Skin epidermis (tissue), 12 donors: ENCODE results near the gene GJA3.

Source experiments
- H3K27ac ChIP-seq, 21 experiments: fragments of 200-600 bp; sonication (generic) in 11 of 21; one replicate each; pipeline ENCODE4 v1.5.0; 2020; ENCODE audit warnings: mild to moderate bottlenecking in 3 of 21, inconsistent platforms in 2 of 21, moderate library complexity in 2 of 21
- H3K4me3 ChIP-seq, 7 experiments: fragments of 200-600 bp; sonication (generic) in 2 of 7; one replicate each; pipeline ENCODE4 v1.5.0; 2020; ENCODE audit warnings: inconsistent platforms in 2 of 7, mild to moderate bottlenecking in 2 of 7, moderate library complexity in 1 of 7

GJA3 gene

DNA sequence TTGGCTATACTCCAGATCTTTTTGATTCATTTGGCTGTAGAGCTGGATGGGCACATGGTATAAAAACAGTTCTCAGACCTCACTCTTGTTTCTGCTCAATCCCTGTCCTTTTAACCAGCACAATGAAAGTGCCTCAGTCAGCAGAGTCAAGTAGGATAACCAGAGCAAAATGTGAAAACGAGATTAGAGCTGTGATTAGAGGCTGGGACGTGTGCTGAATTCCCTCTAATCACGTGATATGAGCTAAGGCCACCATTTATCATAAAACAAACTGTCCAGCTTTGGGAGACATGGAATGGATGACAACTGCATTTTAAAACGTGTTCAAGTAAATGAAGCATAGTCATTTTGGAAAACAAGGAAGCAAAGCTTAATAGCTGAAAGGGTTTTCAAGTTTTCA lies 54.1 kb downstream of the GJA3 start:
- H3K4me3 ChIP-seq, result no peak overlapping the region
- H3K27ac ChIP-seq, result no peak overlapping the region

GRCh38 chr13:20105161-20105689 lies 55.6 kb downstream of the GJA3 start:
- Histone ChIP-seq H3K27ac (no peak overlapping the region), H3K4me3 (no peak overlapping the region)

DNA sequence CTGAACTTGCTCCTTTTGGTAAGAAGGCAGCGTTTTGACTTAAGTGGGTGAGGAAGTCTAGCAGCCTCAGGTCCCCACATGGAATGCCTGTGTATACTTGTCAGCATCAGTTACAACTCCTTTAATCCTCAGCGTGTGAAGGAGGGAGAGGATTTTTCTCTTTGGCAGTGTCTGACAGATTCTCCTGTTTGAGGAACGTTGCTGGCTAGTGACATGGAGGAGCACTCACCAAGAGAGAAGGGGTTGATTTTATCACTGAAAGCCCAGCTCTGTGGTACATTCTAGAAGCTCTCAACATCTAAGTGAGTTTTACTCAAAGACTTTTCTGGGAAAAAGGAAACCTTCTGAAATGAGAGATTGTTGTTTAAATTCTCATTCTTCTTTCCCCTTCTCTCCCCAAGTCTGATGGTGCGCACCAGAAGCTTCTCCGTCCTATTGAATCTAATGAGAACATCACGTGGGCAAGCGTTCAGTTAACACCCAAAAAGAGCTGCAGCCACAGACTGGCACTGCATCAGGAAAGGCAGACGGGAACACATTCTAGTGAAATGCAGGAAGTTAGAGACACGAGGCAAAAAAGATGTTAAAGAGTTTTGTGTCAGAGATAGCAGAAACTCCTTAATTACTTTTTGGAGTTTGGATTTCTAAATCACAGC lies 58.2 kb downstream of the GJA3 start:
- H3K4me3 ChIP-seq, result no peak overlapping the region
- no peak overlapping the region for H3K27ac ChIP-seq

DNA sequence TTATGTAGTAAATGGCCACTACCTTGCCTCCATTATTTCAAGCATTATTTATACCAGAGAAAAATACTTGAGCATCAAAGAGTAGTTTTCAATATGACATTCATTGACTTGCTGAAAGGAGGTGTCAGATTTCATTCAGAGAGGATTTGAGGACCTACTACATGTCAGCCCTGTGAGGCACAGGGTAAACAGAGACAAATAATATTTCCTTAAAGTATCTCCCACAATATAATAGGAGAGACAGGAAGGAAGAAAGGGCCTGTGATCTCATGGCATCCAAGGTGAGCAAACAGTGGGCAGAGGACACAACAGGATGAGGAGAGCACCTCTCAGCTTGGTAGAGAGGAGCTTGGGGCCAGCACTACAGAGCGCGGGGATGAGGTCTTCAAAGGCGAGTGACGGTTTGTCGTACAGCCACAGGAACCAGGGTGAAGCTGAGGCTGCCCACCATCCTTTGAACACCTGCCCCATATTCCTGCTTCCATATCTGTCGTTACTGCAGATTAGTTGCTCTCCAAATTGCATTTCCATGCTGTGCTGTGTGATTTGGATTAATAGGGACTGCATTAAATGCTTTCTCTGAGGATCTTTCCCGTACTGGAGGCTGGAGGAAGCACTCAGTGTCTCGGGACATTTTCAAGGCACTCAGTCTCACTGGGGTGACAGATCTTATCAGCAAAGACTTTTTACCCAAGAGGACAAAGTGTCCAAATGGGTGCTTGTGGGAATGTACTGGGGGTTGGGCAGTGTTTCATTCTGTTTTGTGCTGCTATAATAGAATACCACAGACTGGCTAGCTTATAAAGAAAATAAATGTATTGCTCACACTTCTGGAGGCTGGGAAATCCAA lies 59.2 kb downstream of the GJA3 start:
- Histone ChIP-seq H3K4me3 (no peak overlapping the region), H3K27ac (no peak overlapping the region)

GRCh38 chr13:20099319-20099718 lies 61.5 kb downstream of the GJA3 start:
- Histone ChIP-seq H3K4me3 (no peak overlapping the region), H3K27ac (no peak overlapping the region)

DNA sequence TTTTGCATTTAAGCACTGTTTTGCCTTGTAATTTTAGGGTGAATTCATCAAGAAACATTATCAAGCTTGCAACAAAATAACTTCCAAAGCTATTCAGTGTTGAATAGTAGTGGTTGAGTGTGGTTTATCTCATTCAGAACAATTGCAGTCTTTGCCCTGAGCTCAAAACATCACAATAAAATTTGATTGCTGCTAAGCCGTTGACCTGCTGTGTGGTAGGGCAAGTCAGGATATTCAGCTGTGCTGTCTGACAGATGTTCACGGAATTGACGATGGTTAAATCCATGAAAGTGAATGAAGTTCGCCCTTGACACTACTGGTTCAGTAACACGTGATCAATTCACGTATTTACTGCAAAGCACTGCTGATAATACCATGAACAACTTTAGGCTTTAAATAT lies 66.9 kb downstream of the GJA3 start:
- Histone ChIP-seq H3K4me3 (no peak overlapping the region), H3K27ac (no peak overlapping the region)

DNA sequence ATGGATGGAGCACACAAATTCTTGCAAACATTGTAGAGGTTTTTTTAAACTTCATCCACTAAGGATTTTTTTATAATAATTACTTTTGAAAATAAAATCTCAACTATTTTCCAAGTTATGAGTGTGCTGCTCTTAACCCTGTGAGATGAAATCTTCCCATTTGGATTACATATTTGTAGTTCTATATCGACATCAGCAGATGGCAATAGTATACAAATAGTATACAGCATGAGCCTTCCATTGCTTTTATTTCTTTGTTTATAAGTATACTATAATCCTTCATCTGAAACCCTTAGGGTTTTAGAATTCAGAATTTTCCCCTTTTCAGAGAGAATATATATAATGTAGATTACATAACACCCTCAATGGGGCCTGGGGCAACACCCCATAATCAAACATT lies 70.5 kb downstream of the GJA3 start:
- Histone ChIP-seq H3K4me3 (no peak overlapping the region), H3K27ac (no peak overlapping the region)
